Testis (tissue), 3 donors: ENCODE results near the gene MC1R. TPM values are rescaled to one million over a fixed set of nuclear protein-coding genes. Genes with fewer than 3 reads are reported as not detected.
A peak's percentile ranks its signal among the peaks of the same experiment; 100 is the strongest.

Experiments used
- DNase-seq: peaks from one replicate; pipeline ENCODE4 v3.0.0-alpha.2; 2019
- H3K27ac ChIP-seq, 2 donors: fragments of 200-600 bp; sonication (generic); one replicate each; pipeline ENCODE4 v1.5.1; 2019
- H3K27me3 ChIP-seq: fragments of 200-600 bp; sonication (generic); one replicate; pipeline ENCODE4 v1.5.1; 2019
- H3K36me3 ChIP-seq: fragments of 200-600 bp; sonication (generic); one replicate; pipeline ENCODE4 v1.5.1; 2017; ENCODE audit warnings: low read depth; ENCODE audit errors: missing control alignments
- H3K4me1 ChIP-seq: fragments of 200-600 bp; sonication (generic); one replicate; pipeline ENCODE4 v1.5.1; 2019
- H3K4me3 ChIP-seq, 2 donors: fragments of 200-600 bp; sonication (generic); one replicate each; pipeline ENCODE4 v1.5.1; 2017 to 2019
- H3K9me3 ChIP-seq: fragments of 200-600 bp; sonication (generic); one replicate; pipeline ENCODE4 v1.5.1; 2017
- POLR2A ChIP-seq: fragments of 450-650 bp; IDR thresholded peaks from one replicate; pipeline ENCODE4 v1.6.1; 2017; ENCODE audit warnings: antibody characterized with exemption, mild to moderate bottlenecking, moderate library complexity
- WGBS, 2 donors: methylation state at CpG; one replicate each; pipeline ENCODE4 v1.1.5; 2018; 5-methylcytosine and 5-hydroxymethylcytosine counted together
- intact Hi-C: fragments of 100-400 bp; cut with DNase I; formaldehyde crosslinking; loops from one replicate; pipeline ENCODE4 v1.15.1; 2023; ENCODE audit warnings: low total_unique reads
- polyA plus RNA-seq: library from polyadenylated mRNA; stranded (reverse); fragments of 350-450 nt; fragmentation: Illumina TruSeq; extraction: RNeasy Lipid Tissue Mini Kit (QIAGEN cat#74804); gene quantifications from one replicate; pipeline ENCODE4 v1.2.3, GENCODE V29; 2014; ENCODE audit warnings: low read depth, low replicate concordance; ENCODE audit not compliant: insufficient read depth
- total RNA-seq, 2 donors: library from RNA; depleted of rRNA; stranded (reverse); fragments of >200 nt; gene quantifications; one replicate each; pipeline ENCODE4 v1.2.3, GENCODE V29; 2016
- TF ChIP-seq, protein P1 (sequence below), 3 experiments: fragments of 450-650 bp in 2 of 3; fragments of 200-600 bp in 1 of 3; sonication (generic) in 1 of 3; IDR thresholded peaks; one replicate each; pipeline ENCODE4 v1.5.1; 2016 to 2019; ENCODE audit warnings: antibody characterized with exemption in 3 of 3, mild to moderate bottlenecking in 2 of 3, moderate library complexity in 1 of 3

Gene MC1R
- total and polyA plus RNA-seq, 3 donors from 2014 or later, result 30.1 to 53.7 (median 40.0) TPM

DNA sequence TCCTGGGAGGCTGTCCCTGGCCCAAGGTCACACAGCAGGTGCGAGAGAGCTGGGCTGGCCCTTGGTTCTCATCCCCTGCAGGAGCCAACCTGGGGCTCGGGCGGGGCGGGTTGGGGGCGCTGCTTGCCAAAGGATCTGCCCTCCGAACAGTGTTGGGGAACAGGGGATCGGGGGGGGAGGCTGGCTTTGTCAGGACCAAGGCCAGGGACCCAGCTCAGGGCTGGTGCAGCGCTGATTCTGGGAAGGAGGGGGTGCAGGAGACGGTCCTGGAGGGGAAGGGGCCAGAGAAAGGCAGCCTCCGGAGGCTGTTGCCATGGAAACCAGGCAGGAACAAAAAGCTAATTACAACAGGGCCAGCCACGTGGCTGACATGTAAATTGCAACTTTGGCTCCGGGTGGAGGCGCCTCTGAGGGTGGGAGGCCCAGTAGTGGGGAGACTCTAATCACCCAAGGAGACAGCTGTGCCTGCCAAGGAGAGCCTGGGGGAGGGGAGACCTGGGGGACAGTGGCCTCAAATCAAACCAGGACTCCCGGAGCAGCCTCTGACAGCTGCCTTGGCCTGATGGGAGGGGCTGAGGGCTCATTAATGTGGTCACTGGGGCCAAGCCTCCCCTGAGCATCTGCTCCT, 5.7 kb downstream of the MC1R start:
- no peak for TF ChIP-seq POLR2A
- TF ChIP-seq, protein P1, sequence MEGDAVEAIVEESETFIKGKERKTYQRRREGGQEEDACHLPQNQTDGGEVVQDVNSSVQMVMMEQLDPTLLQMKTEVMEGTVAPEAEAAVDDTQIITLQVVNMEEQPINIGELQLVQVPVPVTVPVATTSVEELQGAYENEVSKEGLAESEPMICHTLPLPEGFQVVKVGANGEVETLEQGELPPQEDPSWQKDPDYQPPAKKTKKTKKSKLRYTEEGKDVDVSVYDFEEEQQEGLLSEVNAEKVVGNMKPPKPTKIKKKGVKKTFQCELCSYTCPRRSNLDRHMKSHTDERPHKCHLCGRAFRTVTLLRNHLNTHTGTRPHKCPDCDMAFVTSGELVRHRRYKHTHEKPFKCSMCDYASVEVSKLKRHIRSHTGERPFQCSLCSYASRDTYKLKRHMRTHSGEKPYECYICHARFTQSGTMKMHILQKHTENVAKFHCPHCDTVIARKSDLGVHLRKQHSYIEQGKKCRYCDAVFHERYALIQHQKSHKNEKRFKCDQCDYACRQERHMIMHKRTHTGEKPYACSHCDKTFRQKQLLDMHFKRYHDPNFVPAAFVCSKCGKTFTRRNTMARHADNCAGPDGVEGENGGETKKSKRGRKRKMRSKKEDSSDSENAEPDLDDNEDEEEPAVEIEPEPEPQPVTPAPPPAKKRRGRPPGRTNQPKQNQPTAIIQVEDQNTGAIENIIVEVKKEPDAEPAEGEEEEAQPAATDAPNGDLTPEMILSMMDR (IDR thresholded peaks at IDR 0.05), result no peak
- intact Hi-C loops, result no loop called here
- Histone ChIP-seq H3K4me3 (peak overlapping the region in 1 of 2 donors; percentile 47), H3K27me3 (no peaks in the 10 kb centered on the region), H3K27ac (no peak overlapping the region), H3K36me3 (no peaks in the 10 kb centered on the region), H3K4me1 (peaks cover 23% of the 10 kb centered on the region), H3K9me3 (no peaks in the 10 kb centered on the region)
- 0 to 3% methylated on average over 12 to 14 of the region's 14 CpGs for whole genome bisulfite sequencing, 2 donors
- no peak for DNase-seq

DNA sequence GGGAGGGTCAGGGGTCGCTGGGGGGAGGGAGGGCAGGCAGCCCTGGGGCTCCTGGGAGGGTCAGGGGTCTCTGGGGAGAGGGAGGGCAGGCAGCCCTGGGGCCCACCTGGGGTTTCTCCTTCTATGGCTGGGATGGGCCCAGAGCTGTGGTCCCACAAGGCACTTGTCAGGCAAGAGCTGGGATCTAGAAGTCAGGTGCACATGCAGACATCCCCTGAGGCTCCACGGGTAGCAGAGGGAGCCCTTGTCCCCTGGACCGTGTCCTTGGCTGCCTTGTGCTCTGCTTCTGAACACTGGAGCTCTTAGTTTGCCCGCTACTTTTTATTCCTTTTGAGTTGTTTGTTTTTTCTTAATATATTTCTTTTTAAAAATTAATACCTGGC, 6.3 kb downstream of the MC1R start:
- Histone ChIP-seq H3K9me3 (no peaks in the 10 kb centered on the region), H3K4me1 (peaks cover 23% of the 10 kb centered on the region), H3K4me3 (no peak overlapping the region), H3K27me3 (no peaks in the 10 kb centered on the region), H3K27ac (no peak overlapping the region), H3K36me3 (no peaks in the 10 kb centered on the region)
- TF ChIP-seq POLR2A, result no peak
- TF ChIP-seq, protein P1 (IDR thresholded peaks at IDR 0.05), result no peak
- DNase-seq, result no peak
- WGBS, 2 donors, result 17 to 23% methylated on average over 3 to 4 of the region's 4 CpGs
- intact Hi-C loops, result no loop called here

DNA sequence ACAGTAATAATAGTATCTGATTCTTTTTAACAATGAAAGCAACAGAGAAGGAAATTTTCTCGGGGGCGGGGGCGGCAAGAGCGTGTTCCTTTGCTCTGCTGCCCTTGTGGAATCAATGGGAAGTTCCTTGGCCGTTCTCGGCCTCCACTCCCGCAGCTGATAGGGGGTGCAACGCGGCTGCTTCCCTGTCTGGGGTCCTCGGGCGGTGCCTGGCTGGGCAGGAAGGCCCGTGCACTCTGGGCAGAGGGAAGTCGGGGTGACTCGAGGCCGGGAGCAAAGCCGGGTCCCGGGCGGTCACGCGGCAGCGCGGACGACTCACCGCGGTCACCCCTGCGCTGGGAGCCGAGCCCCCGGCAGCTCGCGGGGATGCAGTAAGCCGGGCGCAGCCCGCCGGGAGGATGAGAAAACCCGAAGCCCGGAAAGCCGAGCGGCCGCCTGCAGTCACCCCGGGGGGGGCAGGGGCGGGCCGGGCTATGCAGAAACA, 7.0 kb downstream of the MC1R start:
- 1 to 2% methylated on average over 12 to 42 of the region's 42 CpGs for WGBS, 2 donors

DNA sequence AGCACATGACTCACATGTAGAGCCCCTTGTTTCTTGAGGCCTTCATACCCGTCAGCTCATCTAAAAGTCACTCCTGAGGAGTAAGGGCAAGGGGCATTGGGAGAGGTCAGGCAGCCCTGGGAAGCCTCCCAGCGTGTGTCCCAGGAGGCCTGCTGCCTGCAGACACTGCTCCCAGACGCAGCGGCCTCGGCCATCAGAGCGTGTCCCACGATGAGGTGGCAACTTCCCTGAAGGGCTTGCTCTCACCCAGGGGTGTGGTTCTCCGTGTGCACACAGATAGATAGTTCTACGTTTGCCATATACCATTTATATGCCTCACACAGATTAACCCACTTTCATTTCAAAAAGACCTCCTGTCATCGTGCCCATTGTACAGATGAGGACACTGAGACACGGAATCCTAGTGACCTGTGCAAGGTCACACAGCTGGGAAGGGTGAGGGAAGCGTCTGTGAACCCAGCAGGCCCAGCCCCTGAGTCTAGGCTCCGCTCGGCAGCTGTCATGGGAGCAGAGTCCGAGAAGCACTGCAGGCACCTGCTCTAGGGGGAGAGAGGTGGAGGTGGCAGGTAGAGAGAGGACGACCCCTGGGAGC, 12.7 kb downstream of the MC1R start:
- no peaks in the 10 kb centered on the region for H3K36me3 ChIP-seq
- no peaks in the 10 kb centered on the region for H3K27me3 ChIP-seq
- DNase-seq, result no peak
- no peaks in the 10 kb centered on the region for H3K9me3 ChIP-seq
- TF ChIP-seq, protein P1 (IDR thresholded peaks at IDR 0.05), result no peak
- no peak for TF ChIP-seq POLR2A
- H3K4me3 ChIP-seq, result no peak overlapping the region
- intact Hi-C loops, result no loop called here
- H3K4me1 ChIP-seq, result no peaks in the 10 kb centered on the region
- 92% methylated on average over 11 to 16 of the region's 16 CpGs for WGBS, 2 donors
- no peak overlapping the region for H3K27ac ChIP-seq

More for the DNA sequence above, 7.0 kb downstream of the MC1R start:
- Histone ChIP-seq H3K36me3 (no peaks in the 10 kb centered on the region), H3K4me1 (peaks cover 23% of the 10 kb centered on the region), H3K27ac (no peak overlapping the region), H3K9me3 (no peaks in the 10 kb centered on the region), H3K27me3 (no peaks in the 10 kb centered on the region), H3K4me3 (peak overlapping the region; percentile 47 to 54)
- intact Hi-C loops, result no loop called here
- TF ChIP-seq, protein P1 (IDR thresholded peaks at IDR 0.05), result no peak
- no peak for TF ChIP-seq POLR2A
- no peak for DNase-seq
